Omental fat pad (tissue), 4 donors: ENCODE measurements around the gene ECT2L. TPM values are rescaled to one million over a fixed set of nuclear protein-coding genes. Genes with fewer than 3 reads are reported as not detected.

Experiments used
- ATAC-seq: fragments of 150-250 bp; one replicate; pipeline ENCODE4 v1.9.1; 2016; ENCODE audit warnings: mild to moderate bottlenecking, moderate library complexity; ENCODE audit not compliant: low FRiP score
- DNase-seq: peaks from one replicate; pipeline ENCODE4 v3.0.0-alpha.2; 2019; ENCODE audit warnings: low spot score
- total RNA-seq, 4 donors: library from RNA; depleted of rRNA; stranded (reverse); fragments of >200 nt; gene quantifications; one replicate each; pipeline ENCODE4 v1.1.0, GENCODE V29; 2016
- TF ChIP-seq, protein P1 (sequence below), 3 donors: fragments of 450-650 bp; IDR thresholded peaks; one replicate each; pipeline ENCODE4 v1.5.1; 2016 to 2017; ENCODE audit warnings: antibody characterized with exemption in 3 of 3, mild to moderate bottlenecking in 3 of 3, moderate library complexity in 2 of 3

ECT2L gene
- total RNA-seq, 4 donors from 2014 or later, result 4.1 TPM; not detected in 3

DNA sequence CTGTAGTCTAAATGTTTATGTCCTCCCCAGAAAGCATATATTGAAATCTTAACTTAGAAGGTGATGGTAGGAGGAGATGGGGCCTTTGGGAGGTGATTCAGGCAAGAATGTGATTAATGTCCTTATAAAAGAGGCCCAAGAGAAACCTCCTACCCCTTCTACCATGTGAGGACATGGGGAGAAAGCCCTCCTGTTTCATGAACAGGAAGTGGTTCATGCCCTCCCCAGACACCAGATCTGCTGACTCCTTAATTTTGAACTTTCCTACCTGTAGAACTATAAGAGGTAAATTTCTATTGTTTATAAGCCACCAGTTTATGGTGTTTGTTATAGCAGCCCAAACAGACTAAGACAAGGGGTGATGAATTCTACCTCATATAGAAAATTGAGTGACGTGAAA is 8.7 kb upstream of the ECT2L start:
- DNase-seq (no peak), ATAC-seq (no peak)
- TF ChIP-seq, protein P1, sequence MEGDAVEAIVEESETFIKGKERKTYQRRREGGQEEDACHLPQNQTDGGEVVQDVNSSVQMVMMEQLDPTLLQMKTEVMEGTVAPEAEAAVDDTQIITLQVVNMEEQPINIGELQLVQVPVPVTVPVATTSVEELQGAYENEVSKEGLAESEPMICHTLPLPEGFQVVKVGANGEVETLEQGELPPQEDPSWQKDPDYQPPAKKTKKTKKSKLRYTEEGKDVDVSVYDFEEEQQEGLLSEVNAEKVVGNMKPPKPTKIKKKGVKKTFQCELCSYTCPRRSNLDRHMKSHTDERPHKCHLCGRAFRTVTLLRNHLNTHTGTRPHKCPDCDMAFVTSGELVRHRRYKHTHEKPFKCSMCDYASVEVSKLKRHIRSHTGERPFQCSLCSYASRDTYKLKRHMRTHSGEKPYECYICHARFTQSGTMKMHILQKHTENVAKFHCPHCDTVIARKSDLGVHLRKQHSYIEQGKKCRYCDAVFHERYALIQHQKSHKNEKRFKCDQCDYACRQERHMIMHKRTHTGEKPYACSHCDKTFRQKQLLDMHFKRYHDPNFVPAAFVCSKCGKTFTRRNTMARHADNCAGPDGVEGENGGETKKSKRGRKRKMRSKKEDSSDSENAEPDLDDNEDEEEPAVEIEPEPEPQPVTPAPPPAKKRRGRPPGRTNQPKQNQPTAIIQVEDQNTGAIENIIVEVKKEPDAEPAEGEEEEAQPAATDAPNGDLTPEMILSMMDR (IDR thresholded peaks at IDR 0.05), result no peak

DNA sequence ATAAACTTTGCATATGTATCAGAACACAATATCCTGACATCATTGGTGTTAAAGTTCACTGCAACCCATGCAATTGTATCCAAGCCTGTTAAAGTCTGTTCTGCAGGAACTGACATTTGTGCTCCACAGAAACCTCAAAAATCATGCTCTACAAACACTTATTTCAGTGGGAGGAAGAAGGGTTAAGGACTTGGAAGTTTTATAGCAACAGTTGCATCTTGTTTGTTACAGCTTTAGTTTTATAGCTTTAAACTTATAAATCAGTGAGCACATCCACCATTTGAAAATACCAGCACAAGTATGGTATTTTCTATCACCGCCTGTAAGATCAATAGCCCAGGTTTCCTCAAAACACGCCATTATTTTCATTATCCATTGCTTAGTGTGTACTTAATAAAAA is 884 bp downstream of the ECT2L start:
- DNase-seq (no peak), ATAC-seq (no peak)
- TF ChIP-seq, protein P1 (IDR thresholded peaks at IDR 0.05), result no peak

DNA sequence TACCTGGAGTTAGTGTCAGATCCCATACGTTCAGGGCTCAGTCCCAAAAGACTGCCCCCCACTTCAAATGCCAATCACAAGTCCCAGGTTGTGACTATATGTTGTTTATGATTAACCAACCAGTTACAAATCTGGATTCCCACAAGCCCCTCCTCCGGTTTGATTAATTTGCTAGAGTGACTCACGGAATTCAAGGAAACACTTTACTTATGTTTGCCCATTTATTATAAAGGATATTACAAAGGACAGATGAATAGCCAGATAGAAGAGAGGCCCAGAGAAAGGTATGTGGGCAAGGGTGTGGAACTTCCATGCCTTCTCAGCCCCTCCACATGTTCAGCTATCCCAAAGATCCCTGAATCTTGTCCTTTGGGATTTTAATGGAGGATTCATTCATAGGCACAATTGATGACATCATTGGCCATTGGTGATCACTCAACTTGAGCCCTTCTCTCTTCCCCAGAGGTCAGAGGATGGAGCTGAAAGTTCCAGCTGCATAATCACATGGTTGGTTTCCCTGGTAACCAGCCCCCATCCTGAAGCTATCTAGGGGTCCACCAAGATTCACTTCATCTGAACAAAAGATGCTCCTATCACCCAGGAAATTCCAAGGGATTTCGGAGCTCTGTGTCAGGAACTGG is 2.0 kb downstream of the ECT2L start:
- TF ChIP-seq, protein P1 (IDR thresholded peaks at IDR 0.05), result no peak
- ATAC-seq (no peak), DNase-seq (no peak)

DNA sequence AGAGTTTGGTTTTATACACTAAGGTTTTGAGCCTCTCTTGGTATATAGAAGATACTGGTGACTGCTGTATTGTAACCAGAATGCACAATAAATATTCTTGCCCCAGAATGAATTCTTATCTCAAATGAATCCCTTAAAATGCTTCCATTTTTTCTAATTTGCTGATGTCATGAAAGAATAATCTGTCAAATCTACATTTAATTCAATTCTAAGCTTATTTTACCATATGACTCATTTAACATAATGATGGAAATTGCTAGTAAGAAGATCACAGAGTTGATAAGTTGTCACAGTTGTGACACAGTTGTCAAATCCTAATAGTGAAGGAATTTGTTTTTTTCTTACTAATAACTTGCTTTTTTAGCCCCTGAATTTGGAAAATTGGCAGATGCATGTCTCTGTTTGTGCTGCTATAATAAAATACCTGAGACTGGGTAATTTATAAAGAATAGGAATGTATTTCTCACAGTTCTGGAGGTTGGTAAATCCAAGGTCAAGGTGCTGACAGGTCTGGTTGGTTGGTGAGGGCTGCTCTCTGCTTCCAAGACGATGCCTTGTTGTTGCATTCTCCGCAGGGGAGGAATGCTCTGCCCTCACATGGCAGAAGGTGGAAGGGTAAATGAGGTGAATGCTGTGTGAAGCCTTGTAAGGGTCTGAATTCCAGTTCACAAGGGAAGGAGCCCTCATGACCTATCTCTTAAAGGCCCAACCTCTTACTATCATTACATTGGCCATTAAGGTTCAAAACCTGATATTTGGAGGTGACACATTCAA is 4.7 kb downstream of the ECT2L start:
- ATAC-seq (no peak), DNase-seq (no peak)
- TF ChIP-seq, protein P1 (IDR thresholded peaks at IDR 0.05), result no peak

DNA sequence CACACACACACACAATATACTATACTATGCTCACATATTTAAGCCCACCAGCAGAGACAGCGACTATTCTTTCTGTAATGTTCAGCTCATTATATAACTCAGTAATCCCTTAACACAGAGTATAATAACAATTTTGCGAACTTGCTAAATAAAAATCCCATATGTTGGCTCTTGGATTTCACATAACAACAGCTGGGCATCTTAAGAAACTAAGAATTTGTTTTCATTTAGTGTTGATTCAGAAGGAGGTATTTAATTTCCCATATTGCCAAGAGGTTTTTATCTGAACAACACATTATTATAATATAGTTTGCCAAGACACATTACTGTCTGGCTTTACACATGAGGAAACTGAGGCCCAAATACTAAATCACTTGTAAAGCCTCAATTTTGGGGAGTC is 7.4 kb downstream of the ECT2L start:
- no peak for DNase-seq
- TF ChIP-seq, protein P1 (IDR thresholded peaks at IDR 0.05), result no peak
- no peak for ATAC-seq

DNA sequence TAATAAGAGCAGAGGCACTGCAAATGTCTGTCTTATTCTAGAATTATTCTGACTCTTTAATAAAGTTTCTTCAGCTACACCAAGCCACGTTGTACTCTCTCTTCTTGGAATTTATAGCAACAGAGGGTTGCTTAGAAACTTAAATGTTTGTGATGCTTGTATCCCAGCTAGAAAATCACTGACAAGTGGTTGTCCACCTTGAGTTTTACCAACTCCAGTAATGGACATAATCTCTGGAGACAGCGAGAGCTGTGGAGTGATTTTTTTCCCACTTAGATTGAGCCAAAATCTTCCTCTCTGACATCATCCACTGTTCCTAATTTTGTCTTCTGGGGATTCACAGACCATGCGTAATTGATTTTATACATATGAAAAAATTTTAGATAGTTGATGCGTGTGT is 8.0 kb downstream of the ECT2L start:
- no peak for ATAC-seq

More for the DNA sequence above, 8.0 kb downstream of the ECT2L start:
- DNase-seq, result no peak
- TF ChIP-seq, protein P1 (IDR thresholded peaks at IDR 0.05), result no peak
